Limb (tissue), 2 donors: ENCODE data around the gene CCDC124.
"Not testable (repeated sequence)": the region's sequence is repeated elsewhere in the genome, so short reads cannot be mapped to it uniquely, and the experiment has no call there.

ENCODE experiments used
- DNase-seq, 2 donors: peaks; one replicate each; pipeline ENCODE4 v3.0.0-alpha.2; 2016; ENCODE audit errors: extremely low spot score in 2 of 2

The CCDC124 gene

GRCh38 chr19:17981611-17982010, 48.8 kb downstream of the CCDC124 start:
- no peak for DNase-seq

- DNase-seq, result no peak
These were observed 49.6 kb downstream of the CCDC124 start for GRCh38 chr19:17982430-17982829.

GRCh38 chr19:17985037-17985818, 52.4 kb downstream of the CCDC124 start:
- DNase-seq, result no peak

GRCh38 chr19:17986569-17986968, 53.8 kb downstream of the CCDC124 start:
- not testable (repeated sequence) for DNase-seq

- no peak for DNase-seq
These were observed 55.3 kb downstream of the CCDC124 start for GRCh38 chr19:17988161-17988560.

GRCh38 chr19:17989425-17990094, 56.7 kb downstream of the CCDC124 start:
- no peak for DNase-seq

- DNase-seq, result no peak
These were observed 60.4 kb downstream of the CCDC124 start for GRCh38 chr19:17993076-17993813.
